Right ventricle myocardium superior (tissue), 1 donor: ENCODE data around the gene RAI1. TPM values are rescaled to one million over a fixed set of nuclear protein-coding genes. Genes with fewer than 3 reads are reported as not detected.
"Not testable (repeated sequence)": the region's sequence is repeated elsewhere in the genome, so short reads cannot be mapped to it uniquely, and the experiment has no call there.

Experiments used
- ATAC-seq: fragments of 200-7000 bp; cut with Tn5 transposase; one replicate; pipeline ENCODE4 v1.9.1; 2020; ENCODE audit warnings: mild to moderate bottlenecking; ENCODE audit not compliant: poor library complexity
- DNase-seq: peaks from one replicate; pipeline ENCODE4 v3.0.0-alpha.2; 2020
- intact Hi-C: fragments of 100-400 bp; cut with DNase I; formaldehyde crosslinking; loops from one replicate; pipeline ENCODE4 v1.11.2; 2022
- long read RNA-seq: library from polyadenylated mRNA; unstranded; transcript quantifications from one replicate; pipeline ENCODE4 v2.0.0, GENCODE V29; 2021
- total RNA-seq: library from RNA; stranded (reverse); fragmentation: NEBNext Ultra II Directional; extraction: Animal tissue kit (Norgen Biotek cat#: 25700); gene quantifications from one replicate; pipeline ENCODE4 v1.2.1, GENCODE V29; 2021
- donor health status: DM: no; HTN: yes; CAD: no; lungs with severe emphysema.

The RAI1 gene
- total RNA-seq: 28.3 TPM
- long read RNA-seq, full-length matches to known transcripts: 3 of 97 reads
- long read RNA-seq, partial matches to known transcripts: 88 of 97 reads
- long read RNA-seq, other reads (novel, unspliced or antisense): 6 of 97 reads

GRCh38 chr17:17681187-17681743, at the start of gene RAI1:
RAI1 (plus strand) TSS chr17:17681458; CDS start chr17:17792949, 111,491 bp downstream.
- DNase-seq (peak; percentile 86), ATAC-seq (peak; percentile 75)
- intact Hi-C loops: loop anchor here (5.0 kb wide), 2 partner anchors 181 to 356 kb away; partner anchors contain the start of genes ATPAF2 and GID4

GRCh38 chr17:17632690-17633089, 48.6 kb upstream of the RAI1 start:
- ATAC-seq, DNase-seq, intact Hi-C loops: not testable (repeated sequence)

- intact Hi-C loops: no loop called here
- DNase-seq: no peak
- no peak for ATAC-seq
These were observed 47.9 kb upstream of the RAI1 start for GRCh38 chr17:17633310-17633709.

- no peak for DNase-seq
- intact Hi-C loops: no loop called here
- no peak for ATAC-seq
These were observed 46.1 kb upstream of the RAI1 start for GRCh38 chr17:17635126-17635525.

- DNase-seq, ATAC-seq, intact Hi-C loops: not testable (repeated sequence)
These were observed 45.6 kb upstream of the RAI1 start for GRCh38 chr17:17635537-17636271.

GRCh38 chr17:17636272-17636885, 44.9 kb upstream of the RAI1 start:
- ATAC-seq (no peak), DNase-seq (no peak)
- intact Hi-C loops: no loop called here

- ATAC-seq (no peak), DNase-seq (no peak)
- intact Hi-C loops: no loop called here
These were observed 42.8 kb upstream of the RAI1 start for GRCh38 chr17:17638467-17638866.

GRCh38 chr17:17639661-17640270, 41.5 kb upstream of the RAI1 start:
- peak; percentile 58 for DNase-seq
- intact Hi-C loops: loop anchor here (10.0 kb wide), 1 partner anchor 145 kb away; the partner anchor contains the start of gene RASD1
- ATAC-seq: not testable (repeated sequence)

GRCh38 chr17:17641621-17642409, 39.4 kb upstream of the RAI1 start:
- peak; percentile 94 for ATAC-seq
- intact Hi-C loops: loop anchor here (2.0 to 10.0 kb wide), 2 partner anchors 147 to 287 kb away; partner anchors contain the start of gene RASD1
- peak; percentile 80 for DNase-seq

GRCh38 chr17:17645148-17645547, 36.1 kb upstream of the RAI1 start:
- intact Hi-C loops: loop anchor here (10.0 kb wide), 1 partner anchor 150 kb away; the partner anchor contains the start of gene RASD1
- DNase-seq, ATAC-seq: not testable (repeated sequence)

GRCh38 chr17:17645961-17646360, 35.3 kb upstream of the RAI1 start:
- intact Hi-C loops: loop anchor here (10.0 kb wide), 1 partner anchor 151 kb away; the partner anchor contains the start of gene RASD1
- ATAC-seq (no peak), DNase-seq (no peak)

- intact Hi-C loops: loop anchor here (10.0 kb wide), 1 partner anchor 153 kb away; the partner anchor contains the start of gene RASD1
- ATAC-seq (no peak), DNase-seq (no peak)
These were observed 33.6 kb upstream of the RAI1 start for GRCh38 chr17:17647524-17648178.

GRCh38 chr17:17648762-17649161, 32.5 kb upstream of the RAI1 start:
- DNase-seq (no peak), ATAC-seq (no peak)
- intact Hi-C loops: loop anchor here (10.0 kb wide), 1 partner anchor 154 kb away; the partner anchor contains the start of gene RASD1

GRCh38 chr17:17650959-17651358, 30.3 kb upstream of the RAI1 start:
- DNase-seq: no peak
- no peak for ATAC-seq
- intact Hi-C loops: no loop called here

GRCh38 chr17:17653343-17653742, 27.9 kb upstream of the RAI1 start:
- DNase-seq: no peak
- intact Hi-C loops: no loop called here
- ATAC-seq: no peak

GRCh38 chr17:17659340-17659739, 21.9 kb upstream of the RAI1 start:
- intact Hi-C loops: no loop called here
- no peak for ATAC-seq
- DNase-seq: no peak

GRCh38 chr17:17661134-17661533, 20.1 kb upstream of the RAI1 start:
- no peak for DNase-seq
- intact Hi-C loops: no loop called here
- ATAC-seq: no peak
